ENCODE results near the gene KIAA1755.
"Not testable (repeated sequence)": the region's sequence is repeated elsewhere in the genome, so short reads cannot be mapped to it uniquely, and the experiment has no call there.

KIAA1755 gene

GRCh38 chr20:38290829-38291814 is 30.6 kb upstream of the KIAA1755 start:
- DNase-seq (ENCODE audit: low spot score) = peak; percentile 81

GRCh38 chr20:38286586-38287531 is 26.3 kb upstream of the KIAA1755 start:
- DNase-seq (ENCODE audit: low spot score) = peak; percentile 16

GRCh38 chr20:38284893-38285444 is 24.4 kb upstream of the KIAA1755 start:
- no peak for DNase-seq (ENCODE audit: low spot score)

GRCh38 chr20:38284066-38284650 is 23.6 kb upstream of the KIAA1755 start:
- not testable (repeated sequence) for DNase-seq (ENCODE audit: low spot score)

- no peak for DNase-seq (ENCODE audit: low spot score)
These were observed 22.7 kb upstream of the KIAA1755 start for GRCh38 chr20:38283236-38283635.

- DNase-seq (ENCODE audit: low spot score) = not testable (repeated sequence)
These were observed 20.8 kb upstream of the KIAA1755 start for GRCh38 chr20:38281176-38281915.

- DNase-seq (ENCODE audit: low spot score) = no peak
These were observed 18.2 kb upstream of the KIAA1755 start for GRCh38 chr20:38278763-38279162.

- no peak for DNase-seq (ENCODE audit: low spot score)
These were observed 17.6 kb upstream of the KIAA1755 start for GRCh38 chr20:38278131-38278530.

- no peak for DNase-seq (ENCODE audit: low spot score)
These were observed 17.2 kb upstream of the KIAA1755 start for GRCh38 chr20:38277691-38278090.

GRCh38 chr20:38277285-38277684 is 16.8 kb upstream of the KIAA1755 start:
- no peak for DNase-seq (ENCODE audit: low spot score)

GRCh38 chr20:38275815-38276550 is 15.4 kb upstream of the KIAA1755 start:
- no peak for DNase-seq (ENCODE audit: low spot score)

- no peak for DNase-seq (ENCODE audit: low spot score)
These were observed 12.4 kb upstream of the KIAA1755 start for GRCh38 chr20:38272961-38273360.

GRCh38 chr20:38272398-38272797 is 11.9 kb upstream of the KIAA1755 start:
- DNase-seq (ENCODE audit: low spot score) = no peak

- DNase-seq (ENCODE audit: low spot score) = no peak
These were observed 11.1 kb upstream of the KIAA1755 start for GRCh38 chr20:38271608-38272120.

- DNase-seq (ENCODE audit: low spot score) = no peak
These were observed 10.5 kb upstream of the KIAA1755 start for GRCh38 chr20:38270869-38271605.

- DNase-seq (ENCODE audit: low spot score) = no peak
These were observed 9.2 kb upstream of the KIAA1755 start for GRCh38 chr20:38269715-38270114.

GRCh38 chr20:38269040-38269439 is 8.5 kb upstream of the KIAA1755 start:
- no peak for DNase-seq (ENCODE audit: low spot score)

- DNase-seq (ENCODE audit: low spot score) = no peak
These were observed 7.5 kb upstream of the KIAA1755 start for GRCh38 chr20:38267901-38268514.

GRCh38 chr20:38267296-38267695 is 6.8 kb upstream of the KIAA1755 start:
- no peak for DNase-seq (ENCODE audit: low spot score)
